Osteoblast (primary cell): ENCODE measurements around the gene KCNN3. TPM values are rescaled to one million over a fixed set of nuclear protein-coding genes. Genes with fewer than 3 reads are reported as not detected.

Source experiments
- DNase-seq: peaks from one replicate; pipeline ENCODE4 v3.0.0; 2011; ENCODE audit warnings: low spot score, mixed read lengths; ENCODE audit not compliant: insufficient read length; ENCODE audit errors: missing footprints
- H2AFZ ChIP-seq: 2 replicates; pipeline ENCODE4 v1.6.0; 2011; ENCODE audit warnings: mild to moderate bottlenecking, low read length
- H3K27ac ChIP-seq: 2 replicates; pipeline ENCODE4 v1.5.1; 2011; ENCODE audit warnings: mild to moderate bottlenecking, low read depth, low read length, moderate library complexity
- H3K27me3 ChIP-seq: 2 replicates; pipeline ENCODE4 v1.6.0; 2012; ENCODE audit warnings: mild to moderate bottlenecking, control low read depth, inconsistent platforms, low read length, moderate library complexity; ENCODE audit not compliant: insufficient read depth
- H3K36me3 ChIP-seq: 2 replicates; pipeline ENCODE4 v1.5.1; 2011; ENCODE audit warnings: mild to moderate bottlenecking, low read length, control low read depth, moderate library complexity; ENCODE audit not compliant: insufficient read depth
- H3K4me1 ChIP-seq: 2 replicates; pipeline ENCODE4 v1.5.1; 2011; ENCODE audit warnings: mild to moderate bottlenecking, low read length, control low read depth, moderate library complexity; ENCODE audit not compliant: insufficient read depth
- H3K4me2 ChIP-seq: 2 replicates; pipeline ENCODE4 v1.6.0; 2011; ENCODE audit warnings: mild to moderate bottlenecking, low read length; ENCODE audit not compliant: insufficient read depth
- H3K4me3 ChIP-seq: fragments of 200-600 bp; sonication (generic); 3 replicates; pipeline ENCODE4 v1.5.1; 2012; ENCODE audit warnings: mild to moderate bottlenecking, low read length, inconsistent platforms; ENCODE audit not compliant: insufficient read depth
- H3K79me2 ChIP-seq: 2 replicates; pipeline ENCODE4 v1.6.0; 2012; ENCODE audit warnings: mild to moderate bottlenecking, low read length, control low read depth, inconsistent platforms; ENCODE audit not compliant: insufficient read depth
- H3K9me3 ChIP-seq: 2 replicates; pipeline ENCODE4 v1.5.1; 2011; ENCODE audit warnings: low read depth, low read length, control low read depth
- H4K20me1 ChIP-seq: 2 replicates; pipeline ENCODE4 v1.6.0; 2012; ENCODE audit warnings: mild to moderate bottlenecking, low read length, control low read depth; ENCODE audit not compliant: insufficient read depth
- CTCF ChIP-seq: IDR thresholded peaks from 2 replicates; pipeline ENCODE4 v1.5.1; 2011; ENCODE audit warnings: mild to moderate bottlenecking, low read depth, low read length, moderate library complexity; ENCODE audit errors: extremely low read depth
- total RNA-seq: library from RNA; depleted of rRNA; stranded (reverse); fragments of >200 nt; gene quantifications from 2 replicates; pipeline ENCODE4 v1.2.3, GENCODE V29; 2012

Gene KCNN3
- total RNA-seq, 1 donor = under 0.01 TPM

- Histone ChIP-seq H3K4me3 (no peak overlapping the region), H2AFZ (no peak overlapping the region), H3K79me2 (no peaks in the 10 kb centered on the region), H3K4me2 (no peak overlapping the region), H3K27me3 (peaks cover 44% of the 10 kb centered on the region), H4K20me1 (no peaks in the 10 kb centered on the region), H3K36me3 (no peaks in the 10 kb centered on the region), H3K9me3 (peaks cover 2% of the 10 kb centered on the region), H3K4me1 (peaks cover 10% of the 10 kb centered on the region), H3K27ac (no peak overlapping the region)
- no peak for DNase-seq
- no peak for TF ChIP-seq CTCF
Measured at GRCh38 chr1:154751690-154752089, 118.4 kb downstream of the KCNN3 start.

- Histone ChIP-seq H3K79me2 (no peaks in the 10 kb centered on the region), H2AFZ (no peak overlapping the region), H3K4me2 (no peak overlapping the region), H3K27ac (no peak overlapping the region), H3K9me3 (peaks cover 2% of the 10 kb centered on the region), H4K20me1 (no peaks in the 10 kb centered on the region), H3K4me1 (peaks cover 10% of the 10 kb centered on the region), H3K27me3 (peaks cover 52% of the 10 kb centered on the region), H3K36me3 (no peaks in the 10 kb centered on the region), H3K4me3 (no peak overlapping the region)
- no peak for TF ChIP-seq CTCF
- no peak for DNase-seq
Measured at GRCh38 chr1:154750681-154751665, 119.1 kb downstream of the KCNN3 start.

- Histone ChIP-seq H3K79me2 (no peaks in the 10 kb centered on the region), H2AFZ (no peak overlapping the region), H3K9me3 (no peaks in the 10 kb centered on the region), H4K20me1 (no peaks in the 10 kb centered on the region), H3K27ac (peak overlapping the region; percentile 72), H3K4me2 (peak overlapping the region; percentile 23), H3K4me1 (peaks cover 10% of the 10 kb centered on the region), H3K4me3 (no peak overlapping the region), H3K36me3 (no peaks in the 10 kb centered on the region), H3K27me3 (peaks cover 63% of the 10 kb centered on the region)
- DNase-seq = peak; percentile 92
- TF ChIP-seq CTCF = peak; percentile 61
Measured at GRCh38 chr1:154749078-154749760, 120.9 kb downstream of the KCNN3 start.

GRCh38 chr1:154748405-154748775, 121.7 kb downstream of the KCNN3 start:
- Histone ChIP-seq H3K36me3 (no peaks in the 10 kb centered on the region), H3K9me3 (no peaks in the 10 kb centered on the region), H3K27me3 (peaks cover 63% of the 10 kb centered on the region), H3K27ac (peak overlapping the region; percentile 72), H2AFZ (no peak overlapping the region), H3K79me2 (no peaks in the 10 kb centered on the region), H3K4me2 (no peak overlapping the region), H4K20me1 (no peaks in the 10 kb centered on the region), H3K4me1 (peaks cover 10% of the 10 kb centered on the region), H3K4me3 (no peak overlapping the region)
- DNase-seq = no peak
- no peak for TF ChIP-seq CTCF
